Smooth muscle cell of the pulmonary artery (primary cell): ENCODE data around the gene EDNRA. TPM values are rescaled to one million over a fixed set of nuclear protein-coding genes. Genes with fewer than 3 reads are reported as not detected.

Experiments used
- total RNA-seq: library from RNA; depleted of rRNA; stranded (reverse); fragments of >200 nt; gene quantifications from 2 replicates; pipeline ENCODE4 v1.2.3, GENCODE V29; 2014

Gene EDNRA
- total RNA-seq = 9.3 and 17.1 TPM in 2 replicates

GRCh38 chr4:147480891-147481576, at the start of gene EDNRA:
TSS of gene EDNRA (plus strand) at chr4:147481097. CDS start at chr4:147485682, 4,585 bp downstream.

Other genes with a start within 250 kb of the EDNRA start
- 49.3 TPM in 2 replicates for gene TMEM184C, start 136.3 kb downstream of the EDNRA start, total RNA-seq
- 10.0 and 11.2 TPM in 2 replicates for gene PRMT9, start 203.1 kb downstream of the EDNRA start, total RNA-seq